SK-N-SH (cell line): Measurements from ENCODE around the gene TP53I3.

Source experiments
- EZH2phosphoT487 ChIP-seq: fragments of 200-600 bp; sonication (generic); IDR thresholded peaks from 2 replicates; pipeline ENCODE4 v1.6.1; 2017; ENCODE audit warnings: low read depth, mixed run types, mild to moderate bottlenecking, antibody characterized with exemption, moderate library complexity, borderline replicate concordance
- FOSL2 ChIP-seq: IDR thresholded peaks from 2 replicates; pipeline ENCODE4 v1.4.0; 2012; ENCODE audit warnings: low read depth, mild to moderate bottlenecking, moderate library complexity, borderline replicate concordance
- GATA2 ChIP-seq: sonication (generic); formaldehyde crosslinking; IDR thresholded peaks from 2 replicates; pipeline ENCODE4 v1.5.0; 2020; ENCODE audit warnings: mild to moderate bottlenecking, missing genetic modification reagents
- JUND ChIP-seq: IDR thresholded peaks from 2 replicates; pipeline ENCODE4 v1.4.0; 2012
- MXI1 ChIP-seq: IDR thresholded peaks from 2 replicates; pipeline ENCODE4 v1.6.1; 2012; ENCODE audit warnings: mild to moderate bottlenecking, low read depth, low read length, improper control_type of control experiment
- POLR2AphosphoS5 ChIP-seq: IDR thresholded peaks from 2 replicates; pipeline ENCODE4 v1.6.1; 2012; ENCODE audit warnings: low read depth, low read length
- RCOR1 ChIP-seq: fragments of 150-350 bp; IDR thresholded peaks from 2 replicates; pipeline ENCODE4 v1.6.1; 2017; ENCODE audit warnings: antibody characterized with exemption, low read length
- RXRA ChIP-seq: IDR thresholded peaks from 2 replicates; pipeline ENCODE4 v1.4.0; 2012; ENCODE audit warnings: low read depth, mild to moderate bottlenecking, borderline replicate concordance
- SMC3 ChIP-seq: IDR thresholded peaks from 2 replicates; pipeline ENCODE4 v1.6.1; 2012; ENCODE audit warnings: low read depth, low read length, improper control_type of control experiment
- TAF1 ChIP-seq: IDR thresholded peaks from 2 replicates; pipeline ENCODE4 v1.6.1; 2012; ENCODE audit warnings: low read depth, mild to moderate bottlenecking, low read length, moderate library complexity, borderline replicate concordance
- YY1 ChIP-seq: IDR thresholded peaks from 2 replicates; pipeline ENCODE4 v1.4.0; 2012; ENCODE audit warnings: low read depth, mild to moderate bottlenecking
- TF ChIP-seq, protein P1 (sequence below): fragments of 200-600 bp; sonication (generic); IDR thresholded peaks from 2 replicates; pipeline ENCODE4 v1.6.1; 2017; ENCODE audit warnings: antibody characterized with exemption, mild to moderate bottlenecking, moderate library complexity
- TF ChIP-seq, protein P2 (sequence below): IDR thresholded peaks from 2 replicates; pipeline ENCODE4 v1.4.0; 2012; ENCODE audit warnings: low read depth
- TF ChIP-seq, protein P3 (sequence below): IDR thresholded peaks from 2 replicates; pipeline ENCODE4 v1.4.0; 2012; ENCODE audit warnings: low read depth, borderline replicate concordance

DNA sequence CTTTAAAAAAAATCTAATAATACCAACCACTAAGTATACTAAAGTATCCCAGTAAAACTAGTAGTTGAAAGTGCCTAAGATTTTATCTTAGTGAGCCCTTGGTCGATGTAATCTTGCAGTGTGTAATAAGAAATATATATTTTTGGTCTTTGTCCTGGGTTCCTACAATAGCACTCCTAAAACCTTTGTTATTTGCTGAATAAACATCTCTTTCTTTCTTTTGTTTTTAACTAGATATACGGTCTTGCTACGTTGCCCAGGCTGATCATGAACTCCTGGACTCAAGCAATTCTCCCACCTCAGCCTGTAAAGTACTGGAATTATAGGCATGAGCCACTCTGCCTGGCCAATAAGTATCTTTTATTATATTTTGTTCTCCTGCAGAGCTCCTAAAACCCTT is 2.4 kb upstream of the TP53I3 start:
- TF ChIP-seq RXRA = no peak
- TF ChIP-seq, protein P1, sequence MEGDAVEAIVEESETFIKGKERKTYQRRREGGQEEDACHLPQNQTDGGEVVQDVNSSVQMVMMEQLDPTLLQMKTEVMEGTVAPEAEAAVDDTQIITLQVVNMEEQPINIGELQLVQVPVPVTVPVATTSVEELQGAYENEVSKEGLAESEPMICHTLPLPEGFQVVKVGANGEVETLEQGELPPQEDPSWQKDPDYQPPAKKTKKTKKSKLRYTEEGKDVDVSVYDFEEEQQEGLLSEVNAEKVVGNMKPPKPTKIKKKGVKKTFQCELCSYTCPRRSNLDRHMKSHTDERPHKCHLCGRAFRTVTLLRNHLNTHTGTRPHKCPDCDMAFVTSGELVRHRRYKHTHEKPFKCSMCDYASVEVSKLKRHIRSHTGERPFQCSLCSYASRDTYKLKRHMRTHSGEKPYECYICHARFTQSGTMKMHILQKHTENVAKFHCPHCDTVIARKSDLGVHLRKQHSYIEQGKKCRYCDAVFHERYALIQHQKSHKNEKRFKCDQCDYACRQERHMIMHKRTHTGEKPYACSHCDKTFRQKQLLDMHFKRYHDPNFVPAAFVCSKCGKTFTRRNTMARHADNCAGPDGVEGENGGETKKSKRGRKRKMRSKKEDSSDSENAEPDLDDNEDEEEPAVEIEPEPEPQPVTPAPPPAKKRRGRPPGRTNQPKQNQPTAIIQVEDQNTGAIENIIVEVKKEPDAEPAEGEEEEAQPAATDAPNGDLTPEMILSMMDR = no peak
- TF ChIP-seq TAF1 = no peak
- TF ChIP-seq YY1 = no peak
- no peak for TF ChIP-seq POLR2AphosphoS5
- TF ChIP-seq JUND = no peak
- TF ChIP-seq EZH2phosphoT487 = no peak
- no peak for TF ChIP-seq FOSL2
- TF ChIP-seq MXI1 = no peak
- TF ChIP-seq, protein P2, sequence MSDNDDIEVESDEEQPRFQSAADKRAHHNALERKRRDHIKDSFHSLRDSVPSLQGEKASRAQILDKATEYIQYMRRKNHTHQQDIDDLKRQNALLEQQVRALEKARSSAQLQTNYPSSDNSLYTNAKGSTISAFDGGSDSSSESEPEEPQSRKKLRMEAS = no peak
- no peak for TF ChIP-seq GATA2 (CRISPR knock-in tag)
- TF ChIP-seq SMC3 = no peak
- no peak for TF ChIP-seq RCOR1
- TF ChIP-seq, protein P3, sequence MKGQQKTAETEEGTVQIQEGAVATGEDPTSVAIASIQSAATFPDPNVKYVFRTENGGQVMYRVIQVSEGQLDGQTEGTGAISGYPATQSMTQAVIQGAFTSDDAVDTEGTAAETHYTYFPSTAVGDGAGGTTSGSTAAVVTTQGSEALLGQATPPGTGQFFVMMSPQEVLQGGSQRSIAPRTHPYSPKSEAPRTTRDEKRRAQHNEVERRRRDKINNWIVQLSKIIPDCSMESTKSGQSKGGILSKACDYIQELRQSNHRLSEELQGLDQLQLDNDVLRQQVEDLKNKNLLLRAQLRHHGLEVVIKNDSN = no peak
